H1 (cell line): ENCODE data around the gene REM2. TPM values are rescaled to one million over a fixed set of nuclear protein-coding genes. Genes with fewer than 3 reads are reported as not detected.

Source experiments
- SIRT6 ChIP-seq: IDR thresholded peaks from one replicate; pipeline ENCODE4 v1.7.1; 2012; ENCODE audit warnings: low read length, inconsistent platforms
- polyA plus RNA-seq, 7 experiments: library from polyadenylated mRNA; depleted of rRNA in 3 of 7; stranded (reverse) in 5 of 7; unstranded in 2 of 7; fragments of >200 nt in 5 of 7; fragments of 200-250 nt in 2 of 7; gene quantifications; 1 replicate in 5 of 7; 2 replicates in 1 of 7; 4 replicates in 1 of 7; pipeline versions ENCODE4 v1.2.1 to v1.2.3, GENCODE V29; 2011 to 2013; ENCODE audit warnings: missing spikeins in 2 of 7, mixed read lengths in 2 of 7
- total RNA-seq: library from RNA; stranded (reverse); fragmentation: NEBNext Ultra II Directional; extraction: Animal tissue kit (Norgen Biotek cat#: 25700); gene quantifications from 2 replicates; pipeline ENCODE4 v1.2.1, GENCODE V29; 2021
- TF ChIP-seq, protein P1 (sequence below), 3 experiments: IDR thresholded peaks; 1 replicate in 2 of 3; 2 replicates in 1 of 3; pipeline versions ENCODE4 v1.5.1 to v1.6.1; 2011; ENCODE audit warnings: low read length in 3 of 3, mild to moderate bottlenecking in 3 of 3, inconsistent platforms in 2 of 3, low read depth in 1 of 3, moderate library complexity in 1 of 3; ENCODE audit not compliant: insufficient read depth in 1 of 3; ENCODE audit errors: control extremely low read depth in 1 of 3

The REM2 gene
- total and polyA plus RNA-seq, 2 of the 8 experiments (the other 6 are each of a cell fraction or from before 2014, with no cell fraction given), result 1.00 to 1.1 TPM

DNA sequence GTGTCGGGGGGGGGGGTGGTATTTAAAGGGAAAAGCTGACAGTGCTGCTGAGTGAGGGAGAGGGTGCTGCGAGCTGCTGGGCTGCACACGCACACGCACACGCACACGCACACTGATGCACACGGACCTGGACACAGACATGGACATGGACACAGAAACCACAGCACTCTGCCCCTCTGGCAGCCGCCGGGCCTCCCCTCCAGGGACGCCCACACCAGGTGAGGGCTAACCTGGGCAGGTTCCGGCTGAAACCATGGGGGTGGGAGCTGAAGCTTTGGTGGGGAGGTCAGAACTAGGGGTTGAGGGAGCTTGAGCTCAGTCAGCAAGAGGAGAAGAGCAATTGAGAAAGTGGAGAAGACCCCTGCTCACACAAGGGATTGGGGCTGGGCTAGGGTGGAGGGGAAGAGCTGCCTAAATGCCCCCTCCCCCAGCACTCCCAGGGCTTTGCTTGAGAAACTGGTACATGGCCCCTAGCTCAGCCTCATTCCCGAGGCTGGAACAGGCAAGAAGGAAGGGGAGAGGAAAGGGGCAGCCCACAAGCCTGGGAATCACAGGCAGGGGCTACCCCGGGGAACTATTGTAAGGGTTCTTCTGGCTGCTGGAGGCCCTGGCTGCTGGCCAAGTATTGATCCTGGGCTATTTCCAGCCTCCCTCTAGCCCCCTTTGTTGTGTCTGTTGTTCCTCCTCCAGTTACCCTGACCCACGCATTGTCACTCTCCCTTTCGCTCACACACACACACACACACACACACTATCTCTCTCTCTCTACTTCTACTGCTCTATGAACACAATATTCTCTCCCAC lies at the start of gene REM2 (continued):
- TF ChIP-seq, protein P1, sequence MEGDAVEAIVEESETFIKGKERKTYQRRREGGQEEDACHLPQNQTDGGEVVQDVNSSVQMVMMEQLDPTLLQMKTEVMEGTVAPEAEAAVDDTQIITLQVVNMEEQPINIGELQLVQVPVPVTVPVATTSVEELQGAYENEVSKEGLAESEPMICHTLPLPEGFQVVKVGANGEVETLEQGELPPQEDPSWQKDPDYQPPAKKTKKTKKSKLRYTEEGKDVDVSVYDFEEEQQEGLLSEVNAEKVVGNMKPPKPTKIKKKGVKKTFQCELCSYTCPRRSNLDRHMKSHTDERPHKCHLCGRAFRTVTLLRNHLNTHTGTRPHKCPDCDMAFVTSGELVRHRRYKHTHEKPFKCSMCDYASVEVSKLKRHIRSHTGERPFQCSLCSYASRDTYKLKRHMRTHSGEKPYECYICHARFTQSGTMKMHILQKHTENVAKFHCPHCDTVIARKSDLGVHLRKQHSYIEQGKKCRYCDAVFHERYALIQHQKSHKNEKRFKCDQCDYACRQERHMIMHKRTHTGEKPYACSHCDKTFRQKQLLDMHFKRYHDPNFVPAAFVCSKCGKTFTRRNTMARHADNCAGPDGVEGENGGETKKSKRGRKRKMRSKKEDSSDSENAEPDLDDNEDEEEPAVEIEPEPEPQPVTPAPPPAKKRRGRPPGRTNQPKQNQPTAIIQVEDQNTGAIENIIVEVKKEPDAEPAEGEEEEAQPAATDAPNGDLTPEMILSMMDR (IDR thresholded peaks at IDR 0.05; ENCODE audit: control extremely low read depth in 1 of 3, insufficient read depth in 1 of 3, low read depth in 1 of 3, low read length in 3 of 3), result no peak
- no peak for TF ChIP-seq SIRT6
- TF ChIP-seq, all 59 proteins: peak for 4
